Occipital lobe (tissue), 2 donors: ENCODE data around the gene CBX6. TPM values are rescaled to one million over a fixed set of nuclear protein-coding genes. Genes with fewer than 3 reads are reported as not detected.
"Not testable (repeated sequence)": the region's sequence is repeated elsewhere in the genome, so short reads cannot be mapped to it uniquely, and the experiment has no call there.

Source experiments
- DNase-seq: peaks from one replicate; lab custom pipeline; 2025; lab: John Stamatoyannopoulos, UW
- total RNA-seq: library from RNA; depleted of rRNA; stranded (reverse); fragments of >200 nt; gene quantifications from one replicate; pipeline ENCODE4 v1.2.3, GENCODE V29; 2014

CBX6 gene
- total RNA-seq, 1 donor from 2014 or later = 33.8 TPM

- DNase-seq = no peak
These were observed 10.7 kb downstream of the CBX6 start for GRCh38 chr22:38861170-38861876.

- DNase-seq = no peak
These were observed 11.5 kb downstream of the CBX6 start for GRCh38 chr22:38860283-38861169.

- DNase-seq = no peak
These were observed 12.3 kb downstream of the CBX6 start for GRCh38 chr22:38859581-38860282.

- DNase-seq = no peak
These were observed 13.5 kb downstream of the CBX6 start for GRCh38 chr22:38858492-38858891.

- not testable (repeated sequence) for DNase-seq
These were observed 17.5 kb downstream of the CBX6 start for GRCh38 chr22:38854476-38854875.

GRCh38 chr22:38853883-38854282 lies 18.1 kb downstream of the CBX6 start:
- DNase-seq = not testable (repeated sequence)

- no peak for DNase-seq
These were observed 18.8 kb downstream of the CBX6 start for GRCh38 chr22:38853196-38853651.

- DNase-seq = no peak
These were observed 19.5 kb downstream of the CBX6 start for GRCh38 chr22:38852522-38852921.

- no peak for DNase-seq
These were observed 20.8 kb downstream of the CBX6 start for GRCh38 chr22:38850941-38851849.

- DNase-seq = no peak
These were observed 21.6 kb downstream of the CBX6 start for GRCh38 chr22:38850399-38850798.

- no peak for DNase-seq
These were observed 22.2 kb downstream of the CBX6 start for GRCh38 chr22:38849811-38850210.

- DNase-seq = no peak
These were observed 25.6 kb downstream of the CBX6 start for GRCh38 chr22:38846412-38846811.

GRCh38 chr22:38845004-38845740 lies 26.8 kb downstream of the CBX6 start:
- no peak for DNase-seq

- no peak for DNase-seq
These were observed 27.6 kb downstream of the CBX6 start for GRCh38 chr22:38844315-38845003.

GRCh38 chr22:38843657-38844314 lies 28.2 kb downstream of the CBX6 start, which contains the start of gene NPTXR:
Gene NPTXR (minus strand): TSS chr22:38844028.
- no peak for DNase-seq

GRCh38 chr22:38843201-38843656 lies 28.8 kb downstream of the CBX6 start:
- no peak for DNase-seq

GRCh38 chr22:38842512-38843200 lies 29.4 kb downstream of the CBX6 start:
- no peak for DNase-seq

GRCh38 chr22:38841635-38842034 lies 30.4 kb downstream of the CBX6 start:
- DNase-seq = no peak
